Stomach (tissue), 9 donors: ENCODE results near the gene BRME1. TPM values are rescaled to one million over a fixed set of nuclear protein-coding genes. Genes with fewer than 3 reads are reported as not detected.

Experiments
- DNase-seq, 2 donors: peaks; one replicate each; pipeline versions ENCODE4 v3.0.0 to v3.0.0-alpha.2; 2013 to 2019
- H3K27ac ChIP-seq, 5 donors: fragments of 200-600 bp in 4 of 5; sonication (generic) in 4 of 5; one replicate each; pipeline ENCODE4 v1.5.1; 2013 to 2019; ENCODE audit warnings: mild to moderate bottlenecking in 1 of 5, moderate library complexity in 1 of 5
- H3K27me3 ChIP-seq, 3 donors: fragments of 200-600 bp; sonication (generic); one replicate each; pipeline ENCODE4 v1.5.1; 2017 to 2019; ENCODE audit warnings: mixed run types in 1 of 3
- H3K36me3 ChIP-seq, 4 donors: fragments of 200-600 bp; sonication (generic); 1 replicate in 3 of 4; 2 replicates in 1 of 4; pipeline ENCODE4 v1.5.1; 2016 to 2019
- H3K4me1 ChIP-seq, 4 donors: fragments of 200-600 bp; sonication (generic); one replicate each; pipeline ENCODE4 v1.5.1; 2016 to 2019
- H3K4me3 ChIP-seq, 4 donors: fragments of 200-600 bp; sonication (generic) in 3 of 4; one replicate each; pipeline ENCODE4 v1.5.1; 2016 to 2019; ENCODE audit warnings: mild to moderate bottlenecking in 1 of 4
- H3K9me3 ChIP-seq, 4 donors: fragments of 200-600 bp; sonication (generic); one replicate each; pipeline ENCODE4 v1.5.1; 2016 to 2019
- CTCF ChIP-seq, 7 experiments: fragments of 450-650 bp in 4 of 7; fragments of 200-600 bp in 3 of 7; sonication (generic) in 3 of 7; IDR thresholded peaks; one replicate each; pipeline ENCODE4 v1.5.1; 2016 to 2019; ENCODE audit warnings: antibody characterized with exemption in 7 of 7, control low read depth in 2 of 7, mild to moderate bottlenecking in 1 of 7
- EP300 ChIP-seq: sonication (generic); formaldehyde crosslinking; IDR thresholded peaks from one replicate; pipeline ENCODE4 v1.6.1; 2017; ENCODE audit warnings: antibody characterized with exemption
- POLR2A ChIP-seq, 4 donors: fragments of 450-650 bp; IDR thresholded peaks; one replicate each; pipeline ENCODE4 v1.6.1; 2016; ENCODE audit warnings: antibody characterized with exemption in 4 of 4, control low read depth in 2 of 4, mild to moderate bottlenecking in 1 of 4, moderate library complexity in 1 of 4
- POLR2AphosphoS5 ChIP-seq, 3 donors: sonication (generic); formaldehyde crosslinking; IDR thresholded peaks; one replicate each; pipeline ENCODE4 v1.6.1; 2016; ENCODE audit warnings: antibody characterized with exemption in 3 of 3
- WGBS, 5 donors: extraction: QIAGEN DNeasy Blood & Tissue Kit in 3 of 5; methylation state at CpG; one replicate each; pipeline versions ENCODE4 v1.1.5 to v1.1.7; 2013 to 2018; 5-methylcytosine and 5-hydroxymethylcytosine counted together
- intact Hi-C: fragments of 100-400 bp; cut with DNase I; formaldehyde crosslinking; loops from one replicate; pipeline ENCODE4 v1.15.1; 2023; ENCODE audit warnings: low total_unique reads
- polyA plus RNA-seq, 3 donors: library from polyadenylated mRNA; stranded (reverse); fragments of 200-250 nt; gene quantifications; one replicate each; pipeline ENCODE4 v1.2.3, GENCODE V29; 2013
- total RNA-seq, 5 donors: library from RNA; depleted of rRNA; stranded (reverse); fragments of >200 nt; gene quantifications; one replicate each; pipeline versions ENCODE4 v1.1.0 to v1.2.3, GENCODE V29; 2014 to 2016
- donor health status: healthy with polysubstance abuse.
- donor health status: Bipolar disorder and iron deficiency.
- donor health status: healthy.

The BRME1 gene
- total and polyA plus RNA-seq, 8 donors, result 0.87 to 14.3 (median 2.0) TPM; not detected in 1

GRCh38 chr19:13848798-13849676 is 56.9 kb downstream of the BRME1 start:
- Histone ChIP-seq H3K9me3 (no peaks in the 10 kb centered on the region), H3K27me3 (no peaks in the 10 kb centered on the region), H3K27ac (peak overlapping the region; percentile 51 to 100 (median 99)), H3K36me3 (no peaks in the 10 kb centered on the region), H3K4me1 (peaks cover 40 to 90% (median 57%) of the 10 kb centered on the region in 4 donors), H3K4me3 (no peak overlapping the region)
- DNase-seq, result peak in 1 of 2 donors; percentile 55
- TF ChIP-seq EP300 (no peak), POLR2AphosphoS5 (IDR thresholded peaks at IDR 0.05) (no peak), CTCF (IDR thresholded peaks at IDR 0.05) (no peak), POLR2A (IDR thresholded peaks at IDR 0.05) (no peak)
- intact Hi-C loops, result no loop called here
- WGBS, 5 donors, result 54 to 62% (median 60%) methylated on average over 15 to 16 of the region's 16 CpGs

DNA sequence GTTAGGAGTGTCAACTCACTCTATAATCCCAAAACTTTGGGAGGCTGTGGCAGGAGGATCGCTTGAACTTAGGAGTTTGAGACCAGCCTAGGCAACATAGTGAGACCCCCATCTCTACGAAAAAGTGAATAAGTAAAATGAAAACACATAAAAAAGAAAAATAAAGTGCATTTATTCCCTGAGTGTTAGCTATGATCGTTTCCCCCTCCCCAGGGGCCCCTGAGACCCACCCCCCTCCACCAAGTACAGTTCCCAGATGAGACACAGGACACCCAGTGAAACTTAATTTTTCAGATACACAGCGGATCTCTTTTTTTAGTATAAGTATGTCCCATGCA is 57.6 kb downstream of the BRME1 start:
- no peak for DNase-seq
- Histone ChIP-seq H3K9me3 (no peaks in the 10 kb centered on the region), H3K36me3 (no peaks in the 10 kb centered on the region), H3K27ac (peak overlapping the region in 4 of 5 donors; percentile 98 to 100 (median 99)), H3K4me3 (no peak overlapping the region), H3K27me3 (no peaks in the 10 kb centered on the region), H3K4me1 (peaks cover 47 to 91% (median 64%) of the 10 kb centered on the region in 4 donors)
- 61 to 75% (median 74%) methylated on average over 4 of the region's 4 CpGs for WGBS, 5 donors
- intact Hi-C loops, result no loop called here
- TF ChIP-seq EP300 (no peak), POLR2A (IDR thresholded peaks at IDR 0.05) (no peak), CTCF (IDR thresholded peaks at IDR 0.05) (no peak), POLR2AphosphoS5 (IDR thresholded peaks at IDR 0.05) (no peak)

- intact Hi-C loops, result no loop called here
- Histone ChIP-seq H3K9me3 (no peaks in the 10 kb centered on the region), H3K4me1 (peaks cover 52 to 91% (median 67%) of the 10 kb centered on the region in 4 donors)
These were observed 58.2 kb downstream of the BRME1 start for GRCh38 chr19:13847407-13848339.

More at GRCh38 chr19:13847407-13848339, 58.2 kb downstream of the BRME1 start:
- WGBS, 5 donors, result 2 to 7% (median 3%) methylated on average over 15 to 47 of the region's 47 CpGs
- Histone ChIP-seq H3K27ac (peak overlapping the region; percentile 98 to 100 (median 99)), H3K27me3 (no peaks in the 10 kb centered on the region), H3K4me3 (peak overlapping the region; percentile 32 to 55 (median 48)), H3K36me3 (no peaks in the 10 kb centered on the region)
- DNase-seq, result peak; percentile 90 to 98
- TF ChIP-seq EP300 (no peak), CTCF (IDR thresholded peaks at IDR 0.05) (peak in 4 of 7 experiments; percentile 7 to 55 (median 27)), POLR2AphosphoS5 (IDR thresholded peaks at IDR 0.05) (peak; percentile 87 to 96 (median 89)), POLR2A (IDR thresholded peaks at IDR 0.05) (peak in 2 of 4 donors; percentile 53 to 54)
